Fibroblast of lung (primary cell): Measurements from ENCODE around the gene CTDSPL. TPM values are rescaled to one million over a fixed set of nuclear protein-coding genes. Genes with fewer than 3 reads are reported as not detected.

Experiments used
- DNase-seq, 2 donors: peaks; one replicate each; pipeline versions ENCODE4 v3.0.0 to v3.0.0-alpha.2; 2010; ENCODE audit warnings: low read depth in 2 of 2
- H2AFZ ChIP-seq: 2 replicates; pipeline ENCODE4 v1.5.1; 2012; ENCODE audit warnings: low read length, control low read depth, inconsistent platforms
- H3K27ac ChIP-seq: 2 replicates; pipeline ENCODE4 v1.5.1; 2011; ENCODE audit warnings: low read length, control low read depth; ENCODE audit not compliant: insufficient read depth
- H3K27me3 ChIP-seq: 2 replicates; pipeline ENCODE4 v1.5.1; 2011; ENCODE audit warnings: mild to moderate bottlenecking, low read length; ENCODE audit not compliant: control insufficient read depth, insufficient read depth
- H3K36me3 ChIP-seq: 2 replicates; pipeline ENCODE4 v1.5.1; 2011; ENCODE audit warnings: low read length; ENCODE audit not compliant: control insufficient read depth, insufficient read depth
- H3K4me1 ChIP-seq: 2 replicates; pipeline ENCODE4 v1.5.1; 2011; ENCODE audit warnings: low read length; ENCODE audit not compliant: control insufficient read depth, insufficient read depth; ENCODE audit errors: extremely low read depth
- H3K4me2 ChIP-seq: 2 replicates; pipeline ENCODE4 v1.5.1; 2011; ENCODE audit warnings: low read length, control low read depth; ENCODE audit not compliant: insufficient read depth; ENCODE audit errors: extremely low read depth
- H3K4me3 ChIP-seq, 4 experiments: fragments of 200-600 bp in 1 of 4; sonication (generic) in 1 of 4; replicated peaks in 1 of 4; 2 replicates each; pipeline ENCODE4 v1.5.1; 2011 to 2016; ENCODE audit warnings: low read length in 4 of 4, low read depth in 3 of 4, mild to moderate bottlenecking in 3 of 4, control low read depth in 2 of 4, inconsistent platforms in 1 of 4, mixed read lengths in 1 of 4; ENCODE audit not compliant: insufficient read depth in 1 of 4; ENCODE audit errors: control extremely low read depth in 1 of 4
- H3K79me2 ChIP-seq: 2 replicates; pipeline ENCODE4 v1.5.1; 2012; ENCODE audit warnings: mild to moderate bottlenecking, low read length, inconsistent platforms; ENCODE audit not compliant: control insufficient read depth, insufficient read depth
- H3K9ac ChIP-seq: 2 replicates; pipeline ENCODE4 v1.5.1; 2011; ENCODE audit warnings: mild to moderate bottlenecking, low read length, control low read depth; ENCODE audit not compliant: insufficient read depth
- H3K9me3 ChIP-seq: 2 replicates; pipeline ENCODE4 v1.5.1; 2012; ENCODE audit warnings: low read depth, low read length; ENCODE audit not compliant: control insufficient read depth, insufficient read depth
- H4K20me1 ChIP-seq: 2 replicates; pipeline ENCODE4 v1.5.1; 2011; ENCODE audit warnings: low read length; ENCODE audit not compliant: control insufficient read depth, insufficient read depth; ENCODE audit errors: extremely low read depth
- EZH2 ChIP-seq: IDR thresholded peaks from 2 replicates; pipeline ENCODE4 v1.5.1; 2012; ENCODE audit warnings: low read length, control low read depth, mild to moderate bottlenecking; ENCODE audit errors: missing control alignments
- polyA minus RNA-seq: library from RNA; depleted of rRNA, polyadenylated mRNA; stranded (reverse); fragments of >200 nt; gene quantifications from 2 replicates; pipeline ENCODE4 v1.2.3, GENCODE V29; 2011; ENCODE audit warnings: low replicate concordance
- polyA plus RNA-seq, 2 donors: library from polyadenylated mRNA; depleted of rRNA in 1 of 2; stranded (reverse) in 1 of 2; unstranded in 1 of 2; fragments of >200 nt; gene quantifications; 2 replicates each; pipeline ENCODE4 v1.2.1, GENCODE V29; 2011 to 2012; ENCODE audit warnings: missing spikeins in 1 of 2
- total RNA-seq: library from RNA; depleted of rRNA; stranded (reverse); fragments of >200 nt; gene quantifications from 2 replicates; pipeline ENCODE4 v1.2.1, GENCODE V29; 2014
- TF ChIP-seq, protein P1 (sequence below), 2 donors: IDR thresholded peaks in 1 of 2; conservative IDR thresholded peaks in 1 of 2; 1 replicate in 1 of 2; 2 replicates in 1 of 2; pipeline ENCODE4 v1.5.1; 2011 to 2012; ENCODE audit warnings: low read length in 2 of 2, control low read depth in 1 of 2, inconsistent platforms in 1 of 2, low read depth in 1 of 2, mild to moderate bottlenecking in 1 of 2

The CTDSPL gene
- 31.8 and 34.0 TPM in 2 replicates for total RNA-seq
- polyA plus RNA-seq, result 47.6 and 51.5 TPM in 2 replicates
- polyA plus RNA-seq (2012), result 34.9 and 37.6 TPM in 2 replicates
- 37.2 and 107 TPM in 2 replicates for polyA minus RNA-seq

- H3K79me2 ChIP-seq, result peaks cover 40% of the 10 kb centered on the region
- no peaks in the 10 kb centered on the region for H3K27me3 ChIP-seq
- H3K9ac ChIP-seq, result peak within 1 kb of the TSS; percentile 53
- peak within 1 kb of the TSS; percentile 97 for H3K4me2 ChIP-seq
- H2AFZ ChIP-seq, result peak within 1 kb of the TSS; percentile 92
- TF ChIP-seq, protein P1, sequence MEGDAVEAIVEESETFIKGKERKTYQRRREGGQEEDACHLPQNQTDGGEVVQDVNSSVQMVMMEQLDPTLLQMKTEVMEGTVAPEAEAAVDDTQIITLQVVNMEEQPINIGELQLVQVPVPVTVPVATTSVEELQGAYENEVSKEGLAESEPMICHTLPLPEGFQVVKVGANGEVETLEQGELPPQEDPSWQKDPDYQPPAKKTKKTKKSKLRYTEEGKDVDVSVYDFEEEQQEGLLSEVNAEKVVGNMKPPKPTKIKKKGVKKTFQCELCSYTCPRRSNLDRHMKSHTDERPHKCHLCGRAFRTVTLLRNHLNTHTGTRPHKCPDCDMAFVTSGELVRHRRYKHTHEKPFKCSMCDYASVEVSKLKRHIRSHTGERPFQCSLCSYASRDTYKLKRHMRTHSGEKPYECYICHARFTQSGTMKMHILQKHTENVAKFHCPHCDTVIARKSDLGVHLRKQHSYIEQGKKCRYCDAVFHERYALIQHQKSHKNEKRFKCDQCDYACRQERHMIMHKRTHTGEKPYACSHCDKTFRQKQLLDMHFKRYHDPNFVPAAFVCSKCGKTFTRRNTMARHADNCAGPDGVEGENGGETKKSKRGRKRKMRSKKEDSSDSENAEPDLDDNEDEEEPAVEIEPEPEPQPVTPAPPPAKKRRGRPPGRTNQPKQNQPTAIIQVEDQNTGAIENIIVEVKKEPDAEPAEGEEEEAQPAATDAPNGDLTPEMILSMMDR (conservative IDR thresholded peaks at IDR 0.05 in 1 of 2, IDR thresholded peaks at IDR 0.05 in 1 of 2; ENCODE audit: low read depth in 1 of 2, low read length in 2 of 2), result no peak
- TF ChIP-seq EZH2, result no peak
- peak within 1 kb of the TSS; percentile 80 to 96 (median 90) for H3K4me3 ChIP-seq
- H3K4me1 ChIP-seq, result peaks cover 21% of the 10 kb centered on the region
- no peaks in the 10 kb centered on the region for H3K9me3 ChIP-seq
- H3K27ac ChIP-seq, result peak within 1 kb of the TSS; percentile 60
- H3K36me3 ChIP-seq, result no peaks in the 10 kb centered on the region
- no peaks in the 10 kb centered on the region for H4K20me1 ChIP-seq
- peak; percentile 49 to 59 for DNase-seq
Observed at GRCh38 chr3:37861620-37862041, at the start of gene CTDSPL. TSS of gene CTDSPL (plus strand) at chr3:37861880. CDS start at chr3:37862200, 320 bp downstream.

DNA sequence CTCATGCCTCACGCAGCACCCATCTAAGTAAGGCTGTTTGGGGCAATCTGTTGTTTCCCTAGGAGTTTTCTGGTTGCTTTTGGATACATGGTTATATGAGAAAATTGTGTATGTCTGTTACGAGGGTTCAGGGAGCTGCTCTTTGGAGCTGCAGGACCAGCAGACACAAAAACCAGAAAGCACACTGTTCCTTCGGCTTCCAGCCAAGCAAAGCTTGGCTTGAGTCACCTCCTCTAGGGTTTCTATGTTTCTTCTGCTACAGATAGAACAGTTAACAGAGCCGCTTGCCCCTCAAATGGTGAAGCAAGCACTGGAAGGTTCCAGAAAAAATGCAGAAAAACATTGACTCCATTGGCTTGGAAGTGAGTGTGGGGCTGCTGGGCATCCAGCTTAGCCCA lies 49.2 kb upstream of the CTDSPL start:
- Histone ChIP-seq H3K27me3 (no peaks in the 10 kb centered on the region), H3K4me2 (no peak overlapping the region), H3K27ac (no peak overlapping the region), H3K36me3 (no peaks in the 10 kb centered on the region), H3K79me2 (no peaks in the 10 kb centered on the region), H4K20me1 (no peaks in the 10 kb centered on the region), H3K9ac (no peak overlapping the region), H2AFZ (no peak overlapping the region), H3K9me3 (no peaks in the 10 kb centered on the region), H3K4me1 (no peaks in the 10 kb centered on the region), H3K4me3 (no peak overlapping the region)
- peak in 1 of 2 donors; percentile 49 for DNase-seq
- TF ChIP-seq, protein P1 (conservative IDR thresholded peaks at IDR 0.05 in 1 of 2, IDR thresholded peaks at IDR 0.05 in 1 of 2; ENCODE audit: low read depth in 1 of 2, low read length in 2 of 2), result no peak
- no peak for TF ChIP-seq EZH2

DNA sequence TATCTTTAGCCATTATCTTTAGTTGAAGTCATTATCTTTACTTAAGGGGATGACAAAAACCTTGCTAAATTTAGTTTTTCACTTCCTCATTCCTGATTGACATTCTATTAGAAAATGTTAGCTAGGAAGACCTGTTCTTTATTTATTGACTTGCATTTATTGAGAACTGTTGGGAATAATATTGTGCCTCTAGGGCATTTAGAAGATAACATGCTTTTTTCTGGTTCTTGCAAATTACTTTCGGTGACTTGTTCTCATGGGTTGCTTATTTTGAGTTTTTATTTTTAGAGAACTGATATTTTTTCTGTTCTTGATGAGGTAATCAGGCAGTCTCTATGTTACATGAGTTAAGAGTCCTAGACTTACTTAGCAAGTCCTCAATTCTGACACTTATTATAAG lies 48.3 kb upstream of the CTDSPL start:
- no peak overlapping the region for H3K4me3 ChIP-seq
- H3K79me2 ChIP-seq, result no peaks in the 10 kb centered on the region
- H3K27ac ChIP-seq, result no peak overlapping the region
- no peak for TF ChIP-seq EZH2
- TF ChIP-seq, protein P1 (conservative IDR thresholded peaks at IDR 0.05 in 1 of 2, IDR thresholded peaks at IDR 0.05 in 1 of 2; ENCODE audit: low read depth in 1 of 2, low read length in 2 of 2), result no peak
- no peaks in the 10 kb centered on the region for H3K27me3 ChIP-seq
- DNase-seq, result no peak
- H2AFZ ChIP-seq, result no peak overlapping the region
- H3K9ac ChIP-seq, result no peak overlapping the region
- no peak overlapping the region for H3K4me2 ChIP-seq
- H3K36me3 ChIP-seq, result no peaks in the 10 kb centered on the region
- no peaks in the 10 kb centered on the region for H4K20me1 ChIP-seq
- no peaks in the 10 kb centered on the region for H3K4me1 ChIP-seq
- H3K9me3 ChIP-seq, result no peaks in the 10 kb centered on the region
